HCT116 (cell line): ENCODE data around the gene SP4. TPM values are rescaled to one million over a fixed set of nuclear protein-coding genes. Genes with fewer than 3 reads are reported as not detected.

ENCODE experiments used
- ATAC-seq: fragments of 200-7000 bp; cut with Tn5 transposase; 2 replicates; pipeline ENCODE4 v1.9.1; 2020; ENCODE audit warnings: mild to moderate bottlenecking, moderate library complexity
- BruUV-seq: library from RNA; stranded (reverse); fragments of 400-500 nt; replicated peaks from 2 replicates; lab custom pipeline; 2021; lab: Mats Ljungman, UMichigan
- CTCF ChIA-PET: fragments of 300-600 bp; sonication (Branson Sonifier 250); formaldehyde crosslinking; loops from one replicate; lab custom pipeline; 2021; ENCODE audit warnings: antibody characterized with exemption; lab: Charles Lee
- POLR2A ChIA-PET: fragments of 300-600, 350-600 bp; sonication (Branson Sonifier 250); formaldehyde crosslinking; loops from one replicate; lab custom pipeline; 2021; ENCODE audit warnings: antibody characterized with exemption; lab: Charles Lee
- RAD21 ChIA-PET, 2 experiments: fragments of 300-600 bp; sonication (Branson Sonifier 250); formaldehyde crosslinking; loops; one replicate each; lab custom pipeline; 2023; ENCODE audit warnings: low total read pairs in 2 of 2; ENCODE audit not compliant: uncharacterized antibody in 2 of 2, unreplicated experiment in 2 of 2, low non-redundant PET in 1 of 2; lab: Charles Lee
- DNase-seq: peaks from one replicate; pipeline ENCODE4 v3.0.0-alpha.2; 2010; ENCODE audit warnings: low read depth, low spot score
- H2AFZ ChIP-seq: fragments of 200-600 bp; shearing (Covaris generic), sonication (generic); 2 replicates; pipeline ENCODE4 v1.6.1; 2017; ENCODE audit warnings: low read depth, mixed run types, mixed read lengths, antibody characterized with exemption, low read length; ENCODE audit not compliant: poor library complexity, severe bottlenecking
- H3K27ac ChIP-seq: 2 replicates; pipeline ENCODE4 v1.5.1; 2012; ENCODE audit warnings: low read depth, low read length
- H3K27me3 ChIP-seq: fragments of 200-600 bp; sonication (generic); 2 replicates; pipeline ENCODE4 v1.6.1; 2016; ENCODE audit warnings: mixed run types, low read length, mixed read lengths; ENCODE audit not compliant: insufficient read depth
- H3K36me3 ChIP-seq, 2 experiments: fragments of 200-500 bp in 1 of 2; fragments of 200-600 bp in 1 of 2; sonication (Bioruptor generic) in 1 of 2; sonication (generic) in 1 of 2; 2 replicates each; pipeline versions ENCODE4 v1.5.1 to v1.6.1; 2014 to 2016; ENCODE audit warnings: low read length in 2 of 2, inconsistent platforms in 1 of 2, mixed read lengths in 1 of 2, mixed run types in 1 of 2; ENCODE audit not compliant: insufficient read depth in 2 of 2, control insufficient read depth in 1 of 2
- H3K4me1 ChIP-seq, 2 experiments: fragments of 200-600 bp in 1 of 2; sonication (generic) in 1 of 2; 2 replicates each; pipeline versions ENCODE4 v1.5.1 to v1.6.1; 2012 to 2017; ENCODE audit warnings: low read length in 2 of 2, inconsistent platforms in 1 of 2, mild to moderate bottlenecking in 1 of 2, mixed read lengths in 1 of 2, mixed run types in 1 of 2, moderate library complexity in 1 of 2; ENCODE audit not compliant: insufficient read depth in 2 of 2, control insufficient read depth in 1 of 2
- H3K4me2 ChIP-seq: fragments of 200-600 bp; sonication (generic); 2 replicates; pipeline ENCODE4 v1.6.1; 2017; ENCODE audit warnings: mixed run types, low read length, mixed read lengths
- H3K4me3 ChIP-seq, 2 experiments: fragments of 200-600 bp in 1 of 2; sonication (generic) in 1 of 2; replicated peaks in 1 of 2; 2 replicates each; pipeline ENCODE4 v1.5.1; 2011 to 2016; ENCODE audit warnings: low read length in 2 of 2, control low read depth in 1 of 2, low read depth in 1 of 2, mild to moderate bottlenecking in 1 of 2, mixed read lengths in 1 of 2, mixed run types in 1 of 2
- H3K79me2 ChIP-seq: fragments of 200-600 bp; sonication (generic); 2 replicates; pipeline ENCODE4 v1.6.1; 2017; ENCODE audit warnings: mild to moderate bottlenecking, mixed run types, low read length, moderate library complexity, mixed read lengths; ENCODE audit not compliant: insufficient read depth
- H3K9ac ChIP-seq: fragments of 200-600 bp; sonication (generic); 2 replicates; pipeline ENCODE4 v1.6.1; 2016; ENCODE audit warnings: low read length, mixed read lengths
- H3K9me2 ChIP-seq: fragments of 200-600 bp; sonication (generic), shearing (Covaris generic); 2 replicates; pipeline ENCODE4 v1.6.1; 2017; ENCODE audit warnings: mixed run types, mild to moderate bottlenecking, moderate library complexity; ENCODE audit not compliant: insufficient read depth
- H3K9me3 ChIP-seq, 2 experiments: fragments of 200-500 bp in 1 of 2; fragments of 200-600 bp in 1 of 2; sonication (Bioruptor generic) in 1 of 2; sonication (generic) in 1 of 2; 2 replicates each; pipeline ENCODE4 v1.6.1; 2014 to 2017; ENCODE audit warnings: low read length in 2 of 2, mixed read lengths in 2 of 2, inconsistent platforms in 1 of 2, low read depth in 1 of 2, mild to moderate bottlenecking in 1 of 2, mixed run types in 1 of 2, moderate library complexity in 1 of 2; ENCODE audit not compliant: control insufficient read depth in 1 of 2, insufficient read depth in 1 of 2
- H4K20me1 ChIP-seq: fragments of 200-600 bp; sonication (generic), shearing (Covaris generic); 2 replicates; pipeline ENCODE4 v1.6.1; 2017; ENCODE audit warnings: mixed run types, mild to moderate bottlenecking, moderate library complexity; ENCODE audit not compliant: insufficient read depth
- CBX3 ChIP-seq: IDR thresholded peaks from 2 replicates; pipeline ENCODE4 v1.6.1; 2012; ENCODE audit warnings: low read depth
- CEBPB ChIP-seq: IDR thresholded peaks from 2 replicates; pipeline ENCODE4 v1.6.1; 2012; ENCODE audit warnings: low read depth
- CTCF ChIP-seq, 3 experiments: fragments of 200-600 bp in 1 of 3; sonication (generic) in 1 of 3; IDR thresholded peaks in 2 of 3; conservative IDR thresholded peaks in 1 of 3; 2 replicates each; pipeline ENCODE4 v1.5.1; 2012 to 2017; ENCODE audit warnings: low read depth in 2 of 3, low read length in 2 of 3, antibody characterized with exemption in 1 of 3, borderline replicate concordance in 1 of 3, control low read depth in 1 of 3, mild to moderate bottlenecking in 1 of 3, mixed read lengths in 1 of 3, mixed run types in 1 of 3, moderate library complexity in 1 of 3; ENCODE audit not compliant: insufficient read depth in 1 of 3
- EZH2 ChIP-seq: fragments of 200-600 bp; sonication (generic); IDR thresholded peaks from 2 replicates; pipeline ENCODE4 v1.6.1; 2017; ENCODE audit warnings: antibody characterized with exemption, mixed run types
- EZH2phosphoT487 ChIP-seq: fragments of 200-600 bp; IDR thresholded peaks from 2 replicates; pipeline ENCODE4 v1.6.1; 2018; ENCODE audit warnings: antibody characterized with exemption, borderline replicate concordance
- FOSL1 ChIP-seq: IDR thresholded peaks from 2 replicates; pipeline ENCODE4 v1.6.1; 2012; ENCODE audit warnings: low read depth
- POLR2AphosphoS5 ChIP-seq: IDR thresholded peaks from 2 replicates; pipeline ENCODE4 v1.6.1; 2011; ENCODE audit warnings: mild to moderate bottlenecking, low read depth, low read length, moderate library complexity
- RAD21 ChIP-seq: IDR thresholded peaks from 2 replicates; pipeline ENCODE4 v1.6.1; 2012; ENCODE audit warnings: low read depth, mild to moderate bottlenecking
- SP1 ChIP-seq: IDR thresholded peaks from 2 replicates; pipeline ENCODE4 v1.6.1; 2012; ENCODE audit warnings: low read depth
- ZBTB33 ChIP-seq: IDR thresholded peaks from 2 replicates; pipeline ENCODE4 v1.6.1; 2011; ENCODE audit warnings: mild to moderate bottlenecking, low read length, moderate library complexity; ENCODE audit not compliant: insufficient replicate concordance; ENCODE audit errors: extremely low read depth
- ZFX ChIP-seq: fragments of 450-650 bp; IDR thresholded peaks from 2 replicates; pipeline ENCODE4 v1.6.1; 2017
- ZNF274 ChIP-seq: fragments of 200-500 bp; sonication (Bioruptor generic); IDR thresholded peaks from 2 replicates; pipeline ENCODE4 v1.6.1; 2014; ENCODE audit warnings: mild to moderate bottlenecking, low read depth, low read length, inconsistent platforms
- intact Hi-C: fragments of 100-400 bp; cut with micrococcal nuclease; formaldehyde crosslinking; loops from 2 replicates; pipeline ENCODE4 v1.10.0; 2022
- total RNA-seq: library from RNA; stranded (reverse); gene quantifications from one replicate; pipeline ENCODE4 v1.2.1, GENCODE V29; 2021; ENCODE audit not compliant: unreplicated experiment
- TF ChIP-seq, protein P1 (sequence below): IDR thresholded peaks from 2 replicates; pipeline ENCODE4 v1.6.1; 2012

Gene SP4
- total RNA-seq, 1 experiment from 2014 or later: 7.6 TPM

GRCh38 chr7:21544715-21545114 lies 116.8 kb downstream of the SP4 start:
- Histone ChIP-seq H3K4me3 (no peak overlapping the region), H3K9me3 (no peaks in the 10 kb centered on the region), H3K9me2 (no peaks in the 10 kb centered on the region), H3K4me1 (no peaks in the 10 kb centered on the region), H3K27ac (no peak overlapping the region), H3K27me3 (no peaks in the 10 kb centered on the region), H4K20me1 (no peaks in the 10 kb centered on the region), H2AFZ (no peak overlapping the region), H3K79me2 (no peaks in the 10 kb centered on the region), H3K4me2 (no peak overlapping the region), H3K9ac (no peak overlapping the region), H3K36me3 (no peaks in the 10 kb centered on the region)
- no TSS peak for BruUV-seq
- intact Hi-C loops: no loop called here
- no peak for DNase-seq
- ChIA-PET RAD21 (no interaction called here), CTCF (no interaction called here), POLR2A (no interaction called here)
- no peak for ATAC-seq
- TF ChIP-seq ZNF274 (no peak), RAD21 (no peak), ZBTB33 (no peak), CTCF (IDR thresholded peaks at IDR 0.05 in 2 of 3, conservative IDR thresholded peaks at IDR 0.05 in 1 of 3; ENCODE audit: borderline replicate concordance in 1 of 3, insufficient read depth in 1 of 3, low read depth in 2 of 3, low read length in 2 of 3) (no peak), ZFX (no peak), POLR2AphosphoS5 (no peak), EZH2 (no peak), EZH2phosphoT487 (no peak), CEBPB (no peak), SP1 (no peak), CBX3 (no peak), FOSL1 (no peak)
- TF ChIP-seq, protein P1, sequence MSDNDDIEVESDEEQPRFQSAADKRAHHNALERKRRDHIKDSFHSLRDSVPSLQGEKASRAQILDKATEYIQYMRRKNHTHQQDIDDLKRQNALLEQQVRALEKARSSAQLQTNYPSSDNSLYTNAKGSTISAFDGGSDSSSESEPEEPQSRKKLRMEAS: no peak
